ENCODE results near the gene RUNDC3A.

RUNDC3A gene

GRCh38 chr17:44359458-44360143 lies 51.2 kb downstream of the RUNDC3A start:
- no peak for DNase-seq (ENCODE audit: low read depth)
- H3K4me3 ChIP-seq (ENCODE audit: low read depth, low read length) = no peak overlapping the region
- TF ChIP-seq CTCF (IDR thresholded peaks at IDR 0.05; ENCODE audit: low read depth, low read length) = no peak
- no peak for TF ChIP-seq MAX (IDR thresholded peaks at IDR 0.05; ENCODE audit: low read depth, low read length)
- TF ChIP-seq MYC (IDR thresholded peaks at IDR 0.05; ENCODE audit: low read depth, low read length) = no peak
- TF ChIP-seq POLR2A (IDR thresholded peaks at IDR 0.05; ENCODE audit: extremely low read depth, insufficient read length) = no peak

GRCh38 chr17:44360144-44360533 lies 51.7 kb downstream of the RUNDC3A start:
- TF ChIP-seq MAX (IDR thresholded peaks at IDR 0.05; ENCODE audit: low read depth, low read length) (no peak), POLR2A (IDR thresholded peaks at IDR 0.05; ENCODE audit: extremely low read depth, insufficient read length) (no peak), MYC (IDR thresholded peaks at IDR 0.05; ENCODE audit: low read depth, low read length) (no peak), CTCF (IDR thresholded peaks at IDR 0.05; ENCODE audit: low read depth, low read length) (no peak)
- no peak for DNase-seq (ENCODE audit: low read depth)
- H3K4me3 ChIP-seq (ENCODE audit: low read depth, low read length) = no peak overlapping the region

- TF ChIP-seq MAX (IDR thresholded peaks at IDR 0.05; ENCODE audit: low read depth, low read length) (no peak), CTCF (IDR thresholded peaks at IDR 0.05; ENCODE audit: low read depth, low read length) (no peak), MYC (IDR thresholded peaks at IDR 0.05; ENCODE audit: low read depth, low read length) (no peak), POLR2A (IDR thresholded peaks at IDR 0.05; ENCODE audit: extremely low read depth, insufficient read length) (no peak)
- H3K4me3 ChIP-seq (ENCODE audit: low read depth, low read length) = no peak overlapping the region
- no peak for DNase-seq (ENCODE audit: low read depth)
These were observed 52.4 kb downstream of the RUNDC3A start for GRCh38 chr17:44360826-44361225.

GRCh38 chr17:44361292-44362260 lies 53.2 kb downstream of the RUNDC3A start:
- no peak overlapping the region for H3K4me3 ChIP-seq (ENCODE audit: low read depth, low read length)
- no peak for TF ChIP-seq POLR2A (IDR thresholded peaks at IDR 0.05; ENCODE audit: extremely low read depth, insufficient read length)
- no peak for TF ChIP-seq CTCF (IDR thresholded peaks at IDR 0.05; ENCODE audit: low read depth, low read length)
- no peak for TF ChIP-seq MYC (IDR thresholded peaks at IDR 0.05; ENCODE audit: low read depth, low read length)
- no peak for TF ChIP-seq MAX (IDR thresholded peaks at IDR 0.05; ENCODE audit: low read depth, low read length)
- no peak for DNase-seq (ENCODE audit: low read depth)

GRCh38 chr17:44362459-44362948 lies 54.1 kb downstream of the RUNDC3A start:
- TF ChIP-seq CTCF (IDR thresholded peaks at IDR 0.05; ENCODE audit: low read depth, low read length) (no peak), MYC (IDR thresholded peaks at IDR 0.05; ENCODE audit: low read depth, low read length) (no peak), POLR2A (IDR thresholded peaks at IDR 0.05; ENCODE audit: extremely low read depth, insufficient read length) (no peak), MAX (IDR thresholded peaks at IDR 0.05; ENCODE audit: low read depth, low read length) (no peak)
- no peak for DNase-seq (ENCODE audit: low read depth)
- H3K4me3 ChIP-seq (ENCODE audit: low read depth, low read length) = no peak overlapping the region
